Coronary artery (tissue), 2 donors: ENCODE data around the gene TTC28.

Experiments used
- DNase-seq: peaks from one replicate; pipeline ENCODE4 v3.0.0-alpha.2; 2017; ENCODE audit warnings: low spot score
- H3K27ac ChIP-seq, 2 donors: fragments of 200-600 bp; sonication (generic); one replicate each; pipeline ENCODE4 v1.5.1; 2016 to 2019
- H3K4me3 ChIP-seq: fragments of 200-600 bp; sonication (generic); 2 replicates; pipeline ENCODE4 v1.5.1; 2016; ENCODE audit warnings: mild to moderate bottlenecking, moderate library complexity
- CTCF ChIP-seq: fragments of 200-600 bp; sonication (generic); IDR thresholded peaks from one replicate; pipeline ENCODE4 v1.5.1; 2019; ENCODE audit warnings: antibody characterized with exemption

The TTC28 gene

GRCh38 chr22:28410050-28410816 lies 269.4 kb downstream of the TTC28 start:
- H3K27ac ChIP-seq, result no peak overlapping the region

GRCh38 chr22:28408709-28409108 lies 270.9 kb downstream of the TTC28 start:
- Histone ChIP-seq H3K27ac (no peak overlapping the region), H3K4me3 (no peak overlapping the region)
- DNase-seq, result no peak
- no peak for TF ChIP-seq CTCF

More at GRCh38 chr22:28410050-28410816, 269.4 kb downstream of the TTC28 start:
- DNase-seq, result no peak
- no peak overlapping the region for H3K4me3 ChIP-seq
- TF ChIP-seq CTCF, result no peak

- TF ChIP-seq CTCF, result no peak
- Histone ChIP-seq H3K4me3 (no peak overlapping the region), H3K27ac (no peak overlapping the region)
- DNase-seq, result no peak
Observed at GRCh38 chr22:28407645-28408044, 272.0 kb downstream of the TTC28 start.

GRCh38 chr22:28406246-28406645 lies 273.4 kb downstream of the TTC28 start:
- Histone ChIP-seq H3K4me3 (no peak overlapping the region), H3K27ac (no peak overlapping the region)
- TF ChIP-seq CTCF, result no peak
- DNase-seq, result no peak

- Histone ChIP-seq H3K27ac (no peak overlapping the region), H3K4me3 (no peak overlapping the region)
- TF ChIP-seq CTCF, result no peak
- no peak for DNase-seq
Observed at GRCh38 chr22:28405588-28405987, 274.1 kb downstream of the TTC28 start.

GRCh38 chr22:28402539-28402938 lies 277.1 kb downstream of the TTC28 start:
- Histone ChIP-seq H3K4me3 (no peak overlapping the region), H3K27ac (no peak overlapping the region)
- no peak for DNase-seq
- no peak for TF ChIP-seq CTCF

- H3K4me3 ChIP-seq, result no peak overlapping the region
- H3K27ac ChIP-seq, result no peak overlapping the region
- no peak for DNase-seq
- no peak for TF ChIP-seq CTCF
Observed at GRCh38 chr22:28402060-28402459, 277.6 kb downstream of the TTC28 start.
